ENCODE results near the gene TMEM63C.
A peak's percentile ranks its signal among the peaks of the same experiment; 100 is the strongest.

The TMEM63C gene

GRCh38 chr14:77140359-77141213 is 41.0 kb upstream of the TMEM63C start:
- TF ChIP-seq CTCF (IDR thresholded peaks at IDR 0.05; ENCODE audit: low read depth, low read length, missing control alignments), result no peak
- no peak for DNase-seq (ENCODE audit: extremely low read depth, low read depth)
- peak overlapping the region; percentile 8; the same call in 1 of the 2 replicates for H3K4me3 ChIP-seq (replicated peaks; ENCODE audit: low read depth, low read length)

- peak; percentile 16 for TF ChIP-seq CTCF (IDR thresholded peaks at IDR 0.05; ENCODE audit: low read depth, low read length, missing control alignments)
- DNase-seq (ENCODE audit: extremely low read depth, low read depth), result no peak
- H3K4me3 ChIP-seq (replicated peaks; ENCODE audit: low read depth, low read length), result peak within 1 kb of the TSS; percentile 8
Measured at GRCh38 chr14:77141214-77142004, 40.2 kb upstream of the TMEM63C start, which contains the start of gene ZDHHC22. ZDHHC22 (minus strand) TSS chr14:77141791; CDS start chr14:77139738, 2,053 bp downstream.

- TF ChIP-seq CTCF (IDR thresholded peaks at IDR 0.05; ENCODE audit: low read depth, low read length, missing control alignments), result no peak
- no peak overlapping the region for H3K4me3 ChIP-seq (replicated peaks; ENCODE audit: low read depth, low read length)
- no peak for DNase-seq (ENCODE audit: extremely low read depth, low read depth)
Measured at GRCh38 chr14:77142005-77142800, 39.4 kb upstream of the TMEM63C start.

- no peak overlapping the region for H3K4me3 ChIP-seq (replicated peaks; ENCODE audit: low read depth, low read length)
- DNase-seq (ENCODE audit: extremely low read depth, low read depth), result no peak
- no peak for TF ChIP-seq CTCF (IDR thresholded peaks at IDR 0.05; ENCODE audit: low read depth, low read length, missing control alignments)
Measured at GRCh38 chr14:77143071-77143470, 38.5 kb upstream of the TMEM63C start.

GRCh38 chr14:77144412-77145115 is 37.0 kb upstream of the TMEM63C start:
- no peak for DNase-seq (ENCODE audit: extremely low read depth, low read depth)
- no peak for TF ChIP-seq CTCF (IDR thresholded peaks at IDR 0.05; ENCODE audit: low read depth, low read length, missing control alignments)
- H3K4me3 ChIP-seq (replicated peaks; ENCODE audit: low read depth, low read length), result no peak overlapping the region

Data from HFF-Myc (cell line).